ENCODE data around the gene RNF157. TPM values are rescaled to one million over a fixed set of nuclear protein-coding genes. Genes with fewer than 3 reads are reported as not detected.

Gene RNF157
- total and polyA plus RNA-seq, 2 of the 13 experiments (the other 11 are each of a cell fraction or from before 2014, with no cell fraction given) = 0.44 to 1.5 TPM

GRCh38 chr17:76103274-76104139, 136.8 kb downstream of the RNF157 start, which contains the start of gene EXOC7 (continued):
- TF ChIP-seq TFE3 (CRISPR knock-in tag; IDR thresholded peaks at IDR 0.05) = peak; percentile 53; the same call in 1 of the 2 replicates
- TF ChIP-seq CBX2 (IDR thresholded peaks at IDR 0.05; ENCODE audit: low read depth, low read length) = no peak
- no peak for TF ChIP-seq CBX2 (CRISPR knock-in tag; IDR thresholded peaks at IDR 0.05; ENCODE audit: low read depth)
- peak; percentile 56; the same call in 1 of the 2 replicates for TF ChIP-seq RXRA (CRISPR knock-in tag; IDR thresholded peaks at IDR 0.05)
- TF ChIP-seq BORCS8-MEF2B (CRISPR knock-in tag; IDR thresholded peaks at IDR 0.05) = peak; percentile 73; the same call in 1 of the 2 replicates
- TF ChIP-seq ZNF547 (CRISPR knock-in tag; IDR thresholded peaks at IDR 0.05) = peak; percentile 89
- 0 out of 2 replicates have a peak, but pooled peaks have one; percentile 13 for TF ChIP-seq ZNF609 (CRISPR knock-in tag; IDR thresholded peaks at IDR 0.05; ENCODE audit: borderline replicate concordance)
- 0 out of 2 replicates have a peak, but pooled peaks have one; percentile 77 for TF ChIP-seq KLF13 (CRISPR knock-in tag; IDR thresholded peaks at IDR 0.05)
- no peak for TF ChIP-seq KMT2B (CRISPR knock-in tag; IDR thresholded peaks at IDR 0.05)
- TF ChIP-seq SOX5 (CRISPR knock-in tag; IDR thresholded peaks at IDR 0.05; ENCODE audit: borderline replicate concordance) = peak; percentile 30; the same call in 1 of the 2 replicates
- TF ChIP-seq SAFB2 (CRISPR knock-in tag; IDR thresholded peaks at IDR 0.05; ENCODE audit: borderline replicate concordance, low read depth) = peak; percentile 73
- no peak for TF ChIP-seq ZFAT (CRISPR knock-in tag; conservative IDR thresholded peaks at IDR 0.05)
- TF ChIP-seq ZNF639 (CRISPR knock-in tag; conservative IDR thresholded peaks at IDR 0.05) = peak; percentile 70; the same call in 1 of the 2 replicates
- TF ChIP-seq ADNP (CRISPR knock-in tag; IDR thresholded peaks at IDR 0.05) = no peak
- no peak for TF ChIP-seq NFRKB (IDR thresholded peaks at IDR 0.05)
- TF ChIP-seq MLX (CRISPR knock-in tag; IDR thresholded peaks at IDR 0.05) = no peak
- TF ChIP-seq TFDP1 (CRISPR knock-in tag; IDR thresholded peaks at IDR 0.05; ENCODE audit: borderline replicate concordance) = peak; percentile 65; the same call in 1 of the 2 replicates
- no peak for TF ChIP-seq TCF7L2 (IDR thresholded peaks at IDR 0.05; ENCODE audit: low read depth, low read length)
- TF ChIP-seq ARNT2 (CRISPR knock-in tag; IDR thresholded peaks at IDR 0.05; ENCODE audit: low read depth) = peak; percentile 80
- no peak for TF ChIP-seq SMARCE1 (IDR thresholded peaks at IDR 0.05; ENCODE audit: borderline replicate concordance)
- 0 out of 2 replicates have a peak, but pooled peaks have one; percentile 6 for TF ChIP-seq RFX3 (CRISPR knock-in tag; IDR thresholded peaks at IDR 0.05)
